ENCODE results near the gene CYBA. TPM values are rescaled to one million over a fixed set of nuclear protein-coding genes. Genes with fewer than 3 reads are reported as not detected.

Gene CYBA
- total RNA-seq, 5 donors from 2014 or later (not counting 1 experiment from before 2014, with no cell fraction given) = 271 to 456 (median 403) TPM

GRCh38 chr16:88593489-88593888 lies 57.4 kb downstream of the CYBA start:
- no peak overlapping the region for H3K4me3 ChIP-seq (ENCODE audit: control insufficient read depth in 1 of 2, extremely low read depth in 1 of 2, low read length in 1 of 2)
- H3K4me1 ChIP-seq (ENCODE audit: control insufficient read depth in 1 of 2, extremely low read depth in 1 of 2, insufficient read depth in 2 of 2, low read length in 2 of 2) = peaks cover 0 to 18% of the 10 kb centered on the region in 2 experiments
- H3K27me3 ChIP-seq (replicated peaks in 1 of 2; ENCODE audit: control insufficient read depth in 2 of 2, extremely low read depth in 1 of 2, insufficient read depth in 2 of 2, low read length in 1 of 2) = no peaks in the 10 kb centered on the region
- Mint-ChIP-seq H3K27ac (no peak overlapping the region), H3K27me3 (no peaks in the 10 kb centered on the region), H3K9me3 (no peaks in the 10 kb centered on the region), H3K4me1 (peaks cover 25 to 34% (median 28%) of the 10 kb centered on the region in 3 donors), H3K4me3 (no peak overlapping the region), H3K36me3 (peaks cover 37% of the 10 kb centered on the region)
- WGBS (ENCODE audit: insufficient coverage) = 95% methylated on average over 11 of the region's 11 CpGs
- ATAC-seq (replicated peaks in 1 of 4) = no peak
- no peak overlapping the region for H3K27ac ChIP-seq (ENCODE audit: low read length)
- H3K36me3 ChIP-seq (ENCODE audit: control insufficient read depth in 2 of 2, extremely low read depth in 1 of 2, insufficient read depth in 1 of 2, low read length in 1 of 2) = peaks cover 16 to 47% of the 10 kb centered on the region in 2 donors
- ChIA-PET POLR2A (no interaction called here), CTCF (no interaction called here)
- H3K9me3 ChIP-seq = no peaks in the 10 kb centered on the region
- no peak for DNase-seq

Other genes starting within 250 kb of the CYBA start
- gene ZFPM1, start 197.8 kb downstream of the CYBA start, total RNA-seq = 10 to 100 TPM; 19.6 to 38.4 (median 33.1) TPM
- 100 to 1,000 TPM in 2 of 5 donors, 10 to 100 TPM in 3; 87.0 to 111 (median 91.5) TPM for gene ZC3H18, start 80.7 kb downstream of the CYBA start, total RNA-seq
- under 1 TPM in 3 of 5 donors, not detected in 2; 0.35 to 0.93 (median 0.39) TPM for gene IL17C, start 12.5 kb downstream of the CYBA start, total RNA-seq
- gene MVD, start 12.0 kb upstream of the CYBA start, total RNA-seq = 10 to 100 TPM; 52.3 to 81.4 (median 63.4) TPM
- gene SNAI3, start 35.5 kb upstream of the CYBA start, total RNA-seq = 10 to 100 TPM in 3 of 5 donors, 1 to 10 TPM in 2; 5.2 to 20.4 (median 17.2) TPM
- 100 to 1,000 TPM; 246 to 369 (median 264) TPM for gene RNF166, start 55.4 kb upstream of the CYBA start, total RNA-seq
- 10 to 100 TPM; 30.1 to 39.5 (median 38.6) TPM for gene CTU2, start 55.5 kb upstream of the CYBA start, total RNA-seq
- gene PIEZO1, start 134.2 kb upstream of the CYBA start, total RNA-seq = 100 to 1,000 TPM; 139 to 274 (median 240) TPM
- gene CDT1, start 152.7 kb upstream of the CYBA start, total RNA-seq = 1 to 10 TPM in 4 of 5 donors, under 1 TPM in 1; 0.93 to 3.7 (median 1.5) TPM
- gene APRT, start 160.9 kb upstream of the CYBA start, total RNA-seq = 100 to 1,000 TPM; 166 to 245 (median 228) TPM
- 10 to 100 TPM; 47.6 to 68.4 (median 58.4) TPM for gene GALNS, start 205.9 kb upstream of the CYBA start, total RNA-seq
- 10 to 100 TPM; 45.6 to 61.1 (median 57.5) TPM for gene TRAPPC2L, start 206.1 kb upstream of the CYBA start, total RNA-seq
- gene PABPN1L, start 215.6 kb upstream of the CYBA start, total RNA-seq = not detected